Sigmoid colon (tissue), 7 donors: Measurements from ENCODE around the gene MYH9. TPM values are rescaled to one million over a fixed set of nuclear protein-coding genes. Genes with fewer than 3 reads are reported as not detected.

Source experiments
- DNase-seq: peaks from one replicate; pipeline ENCODE4 v3.0.0-alpha.2; 2019
- H3K27ac ChIP-seq, 4 donors: fragments of 200-600 bp; sonication (generic); one replicate each; pipeline ENCODE4 v1.5.1; 2016 to 2019; ENCODE audit warnings: mild to moderate bottlenecking in 1 of 4
- H3K27me3 ChIP-seq, 3 donors: fragments of 200-600 bp; sonication (generic); one replicate each; pipeline ENCODE4 v1.5.1; 2019; ENCODE audit warnings: mild to moderate bottlenecking in 1 of 3
- H3K36me3 ChIP-seq, 4 donors: fragments of 200-600 bp; sonication (generic); one replicate each; pipeline ENCODE4 v1.5.1; 2016 to 2019
- H3K4me1 ChIP-seq, 4 donors: fragments of 200-600 bp; sonication (generic); one replicate each; pipeline ENCODE4 v1.5.1; 2017 to 2019
- H3K4me3 ChIP-seq, 4 donors: fragments of 200-600 bp; sonication (generic); one replicate each; pipeline ENCODE4 v1.5.1; 2017 to 2019; ENCODE audit warnings: mild to moderate bottlenecking in 2 of 4, moderate library complexity in 1 of 4
- H3K9me3 ChIP-seq, 4 donors: fragments of 200-600 bp in 3 of 4; sonication (generic) in 3 of 4; one replicate each; pipeline versions ENCODE4 v1.5.1 to v1.6.1; 2013 to 2019
- EP300 ChIP-seq, 4 donors: sonication (generic); formaldehyde crosslinking; IDR thresholded peaks; one replicate each; pipeline ENCODE4 v1.6.1; 2017; ENCODE audit warnings: antibody characterized with exemption in 4 of 4
- POLR2A ChIP-seq, 2 donors: fragments of 450-650 bp; IDR thresholded peaks; one replicate each; pipeline ENCODE4 v1.6.1; 2016; ENCODE audit warnings: antibody characterized with exemption in 2 of 2, mild to moderate bottlenecking in 2 of 2, moderate library complexity in 2 of 2
- POLR2AphosphoS5 ChIP-seq, 4 donors: sonication (generic); formaldehyde crosslinking; IDR thresholded peaks; one replicate each; pipeline ENCODE4 v1.6.1; 2017; ENCODE audit warnings: antibody characterized with exemption in 4 of 4
- WGBS, 2 donors: extraction: QIAGEN DNeasy Blood & Tissue Kit; methylation state at CpG; one replicate each; pipeline ENCODE4 v1.1.7; 2013; 5-methylcytosine and 5-hydroxymethylcytosine counted together
- intact Hi-C: fragments of 100-400 bp; cut with DNase I; formaldehyde crosslinking; loops from one replicate; pipeline ENCODE4 v1.15.1; 2023
- polyA plus RNA-seq, 3 donors: library from polyadenylated mRNA; stranded (reverse); fragments of 200-250 nt; gene quantifications; one replicate each; pipeline ENCODE4 v1.2.3, GENCODE V29; 2013
- total RNA-seq, 4 donors: library from RNA; depleted of rRNA; stranded (reverse); fragments of >200 nt; gene quantifications; one replicate each; pipeline ENCODE4 v1.1.0, GENCODE V29; 2016
- TF ChIP-seq, protein P1 (sequence below), 4 experiments: fragments of 450-650 bp in 3 of 4; fragments of 200-600 bp in 1 of 4; IDR thresholded peaks; one replicate each; pipeline ENCODE4 v1.5.1; 2016 to 2019; ENCODE audit warnings: antibody characterized with exemption in 4 of 4, mild to moderate bottlenecking in 3 of 4, moderate library complexity in 2 of 4
- donor health status: healthy with polysubstance abuse.
- donor health status: Bipolar disorder and iron deficiency.
- donor health status: healthy.

The MYH9 gene
- total and polyA plus RNA-seq, 7 donors: 63.7 to 307 (median 182) TPM

DNA sequence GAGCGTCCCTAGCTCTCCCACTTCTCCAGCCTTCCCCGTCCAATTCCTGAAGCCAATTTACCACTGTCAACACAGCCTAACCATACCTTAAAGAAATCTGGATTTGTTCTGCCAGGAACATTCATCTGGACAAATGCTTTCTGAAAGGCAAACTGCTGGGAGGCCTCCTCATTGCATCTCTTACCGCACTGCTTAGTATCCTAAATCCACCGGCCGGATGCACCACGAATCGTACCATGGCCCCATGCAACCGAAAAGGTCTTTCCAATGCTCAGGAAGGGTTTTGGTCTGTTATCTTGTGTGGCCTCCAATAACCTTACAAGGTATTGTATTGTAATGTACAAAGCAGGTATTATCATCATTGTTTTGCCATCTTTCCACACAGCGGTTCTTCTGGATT, 57.6 kb downstream of the MYH9 start:
- H3K9me3 ChIP-seq: no peaks in the 10 kb centered on the region
- peak overlapping the region in 2 of 4 donors; percentile 11 to 32 for H3K4me3 ChIP-seq
- TF ChIP-seq, protein P1, sequence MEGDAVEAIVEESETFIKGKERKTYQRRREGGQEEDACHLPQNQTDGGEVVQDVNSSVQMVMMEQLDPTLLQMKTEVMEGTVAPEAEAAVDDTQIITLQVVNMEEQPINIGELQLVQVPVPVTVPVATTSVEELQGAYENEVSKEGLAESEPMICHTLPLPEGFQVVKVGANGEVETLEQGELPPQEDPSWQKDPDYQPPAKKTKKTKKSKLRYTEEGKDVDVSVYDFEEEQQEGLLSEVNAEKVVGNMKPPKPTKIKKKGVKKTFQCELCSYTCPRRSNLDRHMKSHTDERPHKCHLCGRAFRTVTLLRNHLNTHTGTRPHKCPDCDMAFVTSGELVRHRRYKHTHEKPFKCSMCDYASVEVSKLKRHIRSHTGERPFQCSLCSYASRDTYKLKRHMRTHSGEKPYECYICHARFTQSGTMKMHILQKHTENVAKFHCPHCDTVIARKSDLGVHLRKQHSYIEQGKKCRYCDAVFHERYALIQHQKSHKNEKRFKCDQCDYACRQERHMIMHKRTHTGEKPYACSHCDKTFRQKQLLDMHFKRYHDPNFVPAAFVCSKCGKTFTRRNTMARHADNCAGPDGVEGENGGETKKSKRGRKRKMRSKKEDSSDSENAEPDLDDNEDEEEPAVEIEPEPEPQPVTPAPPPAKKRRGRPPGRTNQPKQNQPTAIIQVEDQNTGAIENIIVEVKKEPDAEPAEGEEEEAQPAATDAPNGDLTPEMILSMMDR (IDR thresholded peaks at IDR 0.05): no peak
- TF ChIP-seq POLR2AphosphoS5 (IDR thresholded peaks at IDR 0.05) (no peak), POLR2A (IDR thresholded peaks at IDR 0.05) (no peak), EP300 (IDR thresholded peaks at IDR 0.05) (no peak)
- WGBS, 2 donors: 85 to 88% methylated on average over 9 of the region's 9 CpGs
- peak overlapping the region; percentile 96 to 100 (median 99) for H3K27ac ChIP-seq
- no peak for DNase-seq
- no peaks in the 10 kb centered on the region for H3K27me3 ChIP-seq
- intact Hi-C loops: no loop called here
- peaks cover 4 to 100% (median 100%) of the 10 kb centered on the region in 4 donors for H3K4me1 ChIP-seq
- H3K36me3 ChIP-seq: peaks cover 13 to 37% (median 27%) of the 10 kb centered on the region in 4 donors

DNA sequence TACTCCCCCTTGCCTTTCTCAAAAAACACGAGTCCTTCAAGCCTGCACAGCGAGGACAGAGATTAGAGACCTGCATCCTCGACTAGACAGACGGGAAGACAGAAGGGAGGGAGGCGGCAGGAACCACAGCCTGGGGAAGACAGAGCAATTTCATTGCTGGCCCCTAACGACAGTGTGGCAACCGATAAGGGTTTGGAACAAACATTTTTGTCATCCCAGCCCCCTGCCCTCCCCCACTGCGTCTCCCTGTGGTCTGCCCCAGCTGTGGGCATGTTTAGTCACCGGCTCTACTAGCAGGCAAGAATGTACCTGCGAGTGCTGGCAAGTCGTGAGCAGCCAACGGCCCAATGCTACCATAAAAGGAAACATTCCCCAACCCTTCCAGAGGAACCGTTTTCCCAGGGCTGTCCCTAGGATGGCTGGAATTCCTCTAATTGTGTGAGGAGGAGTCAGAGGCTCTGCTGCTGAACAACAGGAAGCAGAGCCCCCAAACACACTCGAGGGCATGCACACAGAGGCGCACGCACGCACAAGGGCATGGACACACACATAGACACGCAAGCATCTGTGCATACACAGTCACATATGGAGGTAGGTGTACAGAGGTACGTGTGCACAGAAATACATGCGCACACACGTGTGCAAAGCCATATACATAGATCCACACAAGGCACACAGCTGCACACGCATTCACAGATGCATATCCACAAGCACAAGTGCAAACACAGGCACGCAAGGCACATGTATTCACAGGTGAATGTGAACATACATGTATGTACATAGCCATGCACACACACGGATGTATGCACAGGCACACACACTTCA, 58.3 kb downstream of the MYH9 start:
- peak; percentile 47 to 80 (median 74) for TF ChIP-seq POLR2AphosphoS5 (IDR thresholded peaks at IDR 0.05)
- peak in 1 of 2 donors; percentile 18 for TF ChIP-seq POLR2A (IDR thresholded peaks at IDR 0.05)
- TF ChIP-seq EP300 (IDR thresholded peaks at IDR 0.05): peak in 3 of 4 donors; percentile 37 to 94 (median 85)
- TF ChIP-seq, protein P1 (IDR thresholded peaks at IDR 0.05): no peak
- WGBS, 2 donors: 30 to 32% methylated on average over 24 of the region's 24 CpGs
- no peak for DNase-seq

DNA sequence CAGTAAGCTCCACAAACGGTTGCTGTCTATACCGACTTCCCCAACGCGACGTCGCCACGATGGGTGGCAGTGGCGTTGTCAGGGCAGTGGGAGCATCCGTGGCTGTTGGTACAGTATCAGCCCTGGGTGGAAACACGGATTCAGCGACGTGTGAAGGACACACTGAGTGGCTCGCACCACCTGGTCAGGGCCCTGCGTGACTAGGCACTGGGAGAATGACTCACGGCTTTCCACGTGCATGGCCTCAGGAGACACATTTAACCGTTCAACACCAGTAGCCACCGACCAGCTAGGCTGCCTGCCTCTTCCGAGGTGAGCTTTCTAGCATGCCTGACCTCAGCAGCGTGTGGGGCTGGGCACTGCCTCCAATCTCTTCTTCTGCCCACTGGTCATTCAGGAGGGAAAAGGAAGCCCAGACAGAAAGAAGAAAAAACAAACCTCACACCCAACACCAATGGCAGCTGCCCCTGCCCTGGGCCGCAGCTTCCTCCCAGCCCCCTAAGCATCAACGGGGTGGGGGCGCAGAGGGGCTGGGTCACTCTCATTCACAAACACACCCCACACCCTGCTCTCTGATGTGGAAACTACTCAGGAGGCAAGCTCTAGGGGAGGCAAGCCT, 59.0 kb downstream of the MYH9 start:
- Histone ChIP-seq H3K4me1 (peaks cover 4 to 100% (median 100%) of the 10 kb centered on the region in 4 donors), H3K27ac (peak overlapping the region; percentile 96 to 100 (median 99)), H3K4me3 (peak overlapping the region in 3 of 4 donors; percentile 7 to 32 (median 11)), H3K36me3 (peaks cover 13 to 36% (median 24%) of the 10 kb centered on the region in 4 donors), H3K27me3 (no peaks in the 10 kb centered on the region), H3K9me3 (no peaks in the 10 kb centered on the region)
- intact Hi-C loops: loop anchor here (2.0 to 5.0 kb wide), 2 partner anchors 58 to 139 kb away; partner anchors contain the start of gene MYH9
- peak; percentile 94 for DNase-seq
- 23 to 42% methylated on average over 23 of the region's 23 CpGs for WGBS, 2 donors
- TF ChIP-seq EP300 (IDR thresholded peaks at IDR 0.05): peak in 2 of 4 donors; percentile 82 to 98
- no peak for TF ChIP-seq POLR2A (IDR thresholded peaks at IDR 0.05)
- peak; percentile 60 to 87 (median 70) for TF ChIP-seq POLR2AphosphoS5 (IDR thresholded peaks at IDR 0.05)

More for the DNA sequence above, 58.3 kb downstream of the MYH9 start:
- Histone ChIP-seq H3K36me3 (peaks cover 13 to 34% (median 23%) of the 10 kb centered on the region in 4 donors), H3K4me3 (peak overlapping the region in 3 of 4 donors; percentile 7 to 32 (median 11)), H3K4me1 (peaks cover 4 to 100% (median 100%) of the 10 kb centered on the region in 4 donors), H3K9me3 (no peaks in the 10 kb centered on the region), H3K27ac (peak overlapping the region; percentile 96 to 100 (median 99)), H3K27me3 (no peaks in the 10 kb centered on the region)
- intact Hi-C loops: loop anchor here (2.0 to 5.0 kb wide), 2 partner anchors 57 to 138 kb away; partner anchors contain the start of gene MYH9

DNA sequence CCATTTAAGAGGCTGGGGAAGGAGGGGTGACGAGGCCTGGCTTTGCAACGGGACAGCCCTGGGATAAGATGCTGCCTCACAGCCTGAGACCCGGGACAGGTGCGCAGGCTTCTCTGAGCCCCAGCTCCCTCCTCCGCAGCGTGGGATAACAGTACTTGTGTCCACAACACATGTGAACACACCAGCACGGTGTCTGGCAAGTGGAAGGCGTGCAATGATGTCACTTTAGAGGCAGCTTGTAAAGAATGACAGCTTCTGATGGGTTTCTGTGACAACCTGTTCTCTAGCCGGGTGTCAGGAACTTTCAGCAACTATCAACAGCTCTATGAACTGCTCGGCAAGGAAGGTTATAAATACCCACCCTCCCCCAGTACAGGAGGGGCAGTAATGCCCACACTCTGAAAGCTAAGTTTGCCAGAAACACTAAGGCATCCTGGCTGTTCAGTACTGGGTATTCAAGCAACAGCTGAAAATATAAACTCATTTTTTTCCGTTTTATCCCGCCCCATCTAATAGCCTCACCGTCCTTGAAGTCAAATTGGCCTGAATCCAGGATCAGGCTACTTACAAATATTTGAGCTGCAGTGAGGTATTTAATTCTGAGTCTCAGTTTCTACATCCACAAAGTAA, 59.7 kb downstream of the MYH9 start:
- TF ChIP-seq EP300 (IDR thresholded peaks at IDR 0.05): peak; percentile 61 to 97 (median 87)
- TF ChIP-seq, protein P1 (IDR thresholded peaks at IDR 0.05): no peak
- peak; percentile 5 to 8 for TF ChIP-seq POLR2A (IDR thresholded peaks at IDR 0.05)
- peak; percentile 69 to 86 (median 82) for TF ChIP-seq POLR2AphosphoS5 (IDR thresholded peaks at IDR 0.05)
- peak overlapping the region; percentile 96 to 100 (median 99) for H3K27ac ChIP-seq
- H3K4me1 ChIP-seq: peaks cover 4 to 100% (median 100%) of the 10 kb centered on the region in 4 donors
- H3K36me3 ChIP-seq: peaks cover 13 to 39% (median 25%) of the 10 kb centered on the region in 4 donors
- H3K27me3 ChIP-seq: no peaks in the 10 kb centered on the region
- H3K4me3 ChIP-seq: peak overlapping the region in 1 of 4 donors; percentile 32
- peak; percentile 90 for DNase-seq
- intact Hi-C loops: loop anchor here (2.0 to 5.0 kb wide), 2 partner anchors 59 to 139 kb away; partner anchors contain the start of gene MYH9
- no peaks in the 10 kb centered on the region for H3K9me3 ChIP-seq
- 48 to 70% methylated on average over 13 of the region's 13 CpGs for WGBS, 2 donors
